GM23338 (cell line): Measurements from ENCODE around the gene DLK1. TPM values are rescaled to one million over a fixed set of nuclear protein-coding genes. Genes with fewer than 3 reads are reported as not detected.

ENCODE experiments used
- ATAC-seq: fragments of 200-7000 bp; cut with Tn5 transposase; 3 replicates; pipeline ENCODE4 v1.9.1; 2020
- DNase-seq: peaks from one replicate; pipeline ENCODE4 v3.0.0-alpha.2; 2015; ENCODE audit warnings: low spot score
- H2AFZ ChIP-seq: fragments of 200-600 bp; sonication (generic); 2 replicates; pipeline ENCODE4 v1.8.0; 2016; ENCODE audit warnings: antibody characterized with exemption, mild to moderate bottlenecking, moderate library complexity
- H3F3A ChIP-seq: fragments of 200-600 bp; sonication (generic); replicated peaks from 2 replicates; pipeline ENCODE4 v1.8.0; 2017; ENCODE audit warnings: antibody characterized with exemption, mixed run types, low read depth
- H3K27ac ChIP-seq: fragments of 200-600 bp; sonication (generic); 2 replicates; pipeline ENCODE4 v1.6.1; 2016; ENCODE audit warnings: low read depth
- H3K27me3 ChIP-seq: fragments of 200-600 bp; sonication (generic); 2 replicates; pipeline ENCODE4 v1.8.0; 2016; ENCODE audit warnings: mild to moderate bottlenecking, mixed run types, moderate library complexity; ENCODE audit not compliant: insufficient read depth
- H3K36me3 ChIP-seq: fragments of 200-600 bp; sonication (generic); 2 replicates; pipeline ENCODE4 v1.8.0; 2016; ENCODE audit warnings: mild to moderate bottlenecking; ENCODE audit not compliant: insufficient read depth
- H3K4me1 ChIP-seq: fragments of 200-600 bp; sonication (generic); 2 replicates; pipeline ENCODE4 v1.8.0; 2016; ENCODE audit warnings: mild to moderate bottlenecking, moderate library complexity; ENCODE audit not compliant: insufficient read depth
- H3K4me2 ChIP-seq: fragments of 200-600 bp; sonication (generic); 2 replicates; pipeline ENCODE4 v1.7.1; 2017; ENCODE audit warnings: mixed run types
- H3K4me3 ChIP-seq: fragments of 200-600 bp; sonication (generic); 2 replicates; pipeline ENCODE4 v1.6.1; 2016; ENCODE audit warnings: mixed run types
- H3K79me2 ChIP-seq: fragments of 200-600 bp; sonication (generic); replicated peaks from 2 replicates; pipeline ENCODE4 v1.8.0; 2017; ENCODE audit warnings: mild to moderate bottlenecking; ENCODE audit not compliant: insufficient read depth
- H3K9me2 ChIP-seq: fragments of 200-600 bp; sonication (generic); 2 replicates; pipeline ENCODE4 v1.8.0; 2017; ENCODE audit not compliant: insufficient read depth
- H4K20me1 ChIP-seq: fragments of 200-600 bp; sonication (generic); replicated peaks from 2 replicates; pipeline ENCODE4 v1.8.0; 2017; ENCODE audit warnings: mild to moderate bottlenecking; ENCODE audit not compliant: insufficient read depth
- H3K27ac Mint-ChIP-seq: 2 replicates; pipeline ENCODE4 v1.8.0; 2020; ENCODE audit warnings: inconsistent platforms, mild to moderate bottlenecking, moderate library complexity, mixed read lengths
- H3K27me3 Mint-ChIP-seq: 3 replicates; pipeline ENCODE4 v1.8.0; 2022; ENCODE audit warnings: low read depth, mild to moderate bottlenecking, moderate library complexity, mixed read lengths, inconsistent platforms; ENCODE audit not compliant: insufficient read depth, poor library complexity
- H3K36me3 Mint-ChIP-seq: 3 replicates; pipeline ENCODE4 v1.8.0; 2021; ENCODE audit warnings: low read depth, mild to moderate bottlenecking, inconsistent platforms, moderate library complexity, mixed read lengths
- H3K4me1 Mint-ChIP-seq: 3 replicates; pipeline ENCODE4 v1.8.0; 2020; ENCODE audit warnings: mild to moderate bottlenecking, inconsistent platforms, mixed read lengths
- H3K4me3 Mint-ChIP-seq: 3 replicates; pipeline ENCODE4 v1.8.0; 2021; ENCODE audit warnings: moderate library complexity, mild to moderate bottlenecking, inconsistent platforms, mixed read lengths
- H3K9me3 Mint-ChIP-seq: 3 replicates; pipeline ENCODE4 v1.8.0; 2020; ENCODE audit warnings: moderate library complexity, mild to moderate bottlenecking, inconsistent platforms, mixed read lengths
- CREB1 ChIP-seq: fragments of 250-450 bp; sonication (Bioruptor Pico); IDR thresholded peaks from 2 replicates; pipeline ENCODE4 v1.5.0; 2020; ENCODE audit warnings: low read depth, mild to moderate bottlenecking, moderate library complexity
- CTCF ChIP-seq, 2 experiments: fragments of 200-600 bp in 1 of 2; sonication (generic) in 1 of 2; conservative IDR thresholded peaks; 2 replicates each; pipeline versions ENCODE4 v1.5.1 to v1.6.1; 2016 to 2017; ENCODE audit warnings: antibody characterized with exemption in 2 of 2, low read depth in 2 of 2, mild to moderate bottlenecking in 2 of 2, moderate library complexity in 1 of 2
- ETS1 ChIP-seq: IDR thresholded peaks from 2 replicates; pipeline ENCODE4 v1.6.1; 2016; ENCODE audit warnings: antibody characterized with exemption
- EZH2 ChIP-seq: fragments of 200-600 bp; sonication (generic); IDR thresholded peaks from one replicate; pipeline ENCODE4 v1.8.0; 2017; ENCODE audit warnings: antibody characterized with exemption, mild to moderate bottlenecking, low read depth; ENCODE audit not compliant: unreplicated experiment
- EZH2phosphoT487 ChIP-seq: fragments of 200-600 bp; sonication (generic); IDR thresholded peaks from one replicate; pipeline ENCODE4 v1.8.1; 2018; ENCODE audit warnings: antibody characterized with exemption; ENCODE audit not compliant: unreplicated experiment
- JUNB ChIP-seq: IDR thresholded peaks from one replicate; pipeline ENCODE4 v1.6.1; 2016; ENCODE audit warnings: antibody characterized with exemption; ENCODE audit not compliant: unreplicated experiment
- POLR2AphosphoS5 ChIP-seq: IDR thresholded peaks from 2 replicates; pipeline ENCODE4 v1.6.1; 2016; ENCODE audit warnings: antibody characterized with exemption, low read depth
- REST ChIP-seq: IDR thresholded peaks from one replicate; pipeline ENCODE4 v1.6.1; 2018; ENCODE audit warnings: antibody characterized with exemption; ENCODE audit not compliant: unreplicated experiment
- ZNF114 ChIP-seq: fragments of 250-450 bp; sonication (Bioruptor Pico); IDR thresholded peaks from 2 replicates; pipeline ENCODE4 v1.5.0; 2020; ENCODE audit warnings: mild to moderate bottlenecking, moderate library complexity
- polyA plus RNA-seq: library from polyadenylated mRNA; unstranded; fragments of >200 nt; fragmentation: Nextera tagmentation; extraction: Ambion mirVana; gene quantifications from 2 replicates; pipeline ENCODE4 v1.2.1, GENCODE V29; 2016
- total RNA-seq: library from RNA; depleted of rRNA; stranded (reverse); fragments of >200 nt; shearing (Covaris generic); gene quantifications from 2 replicates; pipeline ENCODE4 v1.2.3, GENCODE V29; 2014
- TF ChIP-seq, protein P1 (sequence below): fragments of 250-450 bp; sonication (Bioruptor Pico); IDR thresholded peaks from 2 replicates; pipeline ENCODE4 v1.5.0; 2020; ENCODE audit warnings: mild to moderate bottlenecking, moderate library complexity

Gene DLK1
- total and polyA plus RNA-seq, 2 experiments from 2014 or later: 1.1 to 1.2 TPM

DNA sequence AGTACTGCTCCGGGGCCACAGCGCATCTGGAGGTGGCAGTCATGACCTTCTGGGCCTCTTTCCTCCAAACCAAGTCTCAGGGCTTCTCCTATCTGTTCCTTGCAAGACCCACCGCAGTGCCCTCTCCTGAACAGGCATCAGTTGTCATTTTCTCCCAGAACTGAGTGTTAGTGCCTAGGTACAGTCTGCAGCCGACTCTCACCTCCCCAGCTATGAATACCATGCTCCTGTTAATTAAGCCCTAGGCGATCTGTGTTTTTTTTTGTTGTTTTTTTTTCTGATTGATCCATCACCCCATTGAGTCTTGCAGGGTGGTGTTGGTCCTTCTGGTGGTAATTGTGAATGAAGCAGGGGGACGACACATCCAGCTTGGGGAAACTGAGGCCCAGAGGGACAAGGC, 47.5 kb upstream of the DLK1 start:
- Mint-ChIP-seq H3K4me1 (peaks cover 7% of the 10 kb centered on the region), H3K27ac (no peak overlapping the region), H3K36me3 (no peaks in the 10 kb centered on the region), H3K27me3 (peaks cover 9% of the 10 kb centered on the region), H3K4me3 (no peak overlapping the region), H3K9me3 (no peaks in the 10 kb centered on the region)
- no peaks in the 10 kb centered on the region for H4K20me1 ChIP-seq
- H3K4me1 ChIP-seq: no peaks in the 10 kb centered on the region
- H3K9me2 ChIP-seq: no peaks in the 10 kb centered on the region
- 0 out of 2 replicates have a peak, but pooled peaks cover under 1% of the 10 kb centered on the region for H3K27me3 ChIP-seq
- DNase-seq: no peak
- H2AFZ ChIP-seq: no peak overlapping the region
- no peak for TF ChIP-seq EZH2phosphoT487
- TF ChIP-seq POLR2AphosphoS5: no peak
- no peak for TF ChIP-seq ZNF114
- TF ChIP-seq CREB1 (CRISPR knock-in tag): no peak
- TF ChIP-seq, protein P1, sequence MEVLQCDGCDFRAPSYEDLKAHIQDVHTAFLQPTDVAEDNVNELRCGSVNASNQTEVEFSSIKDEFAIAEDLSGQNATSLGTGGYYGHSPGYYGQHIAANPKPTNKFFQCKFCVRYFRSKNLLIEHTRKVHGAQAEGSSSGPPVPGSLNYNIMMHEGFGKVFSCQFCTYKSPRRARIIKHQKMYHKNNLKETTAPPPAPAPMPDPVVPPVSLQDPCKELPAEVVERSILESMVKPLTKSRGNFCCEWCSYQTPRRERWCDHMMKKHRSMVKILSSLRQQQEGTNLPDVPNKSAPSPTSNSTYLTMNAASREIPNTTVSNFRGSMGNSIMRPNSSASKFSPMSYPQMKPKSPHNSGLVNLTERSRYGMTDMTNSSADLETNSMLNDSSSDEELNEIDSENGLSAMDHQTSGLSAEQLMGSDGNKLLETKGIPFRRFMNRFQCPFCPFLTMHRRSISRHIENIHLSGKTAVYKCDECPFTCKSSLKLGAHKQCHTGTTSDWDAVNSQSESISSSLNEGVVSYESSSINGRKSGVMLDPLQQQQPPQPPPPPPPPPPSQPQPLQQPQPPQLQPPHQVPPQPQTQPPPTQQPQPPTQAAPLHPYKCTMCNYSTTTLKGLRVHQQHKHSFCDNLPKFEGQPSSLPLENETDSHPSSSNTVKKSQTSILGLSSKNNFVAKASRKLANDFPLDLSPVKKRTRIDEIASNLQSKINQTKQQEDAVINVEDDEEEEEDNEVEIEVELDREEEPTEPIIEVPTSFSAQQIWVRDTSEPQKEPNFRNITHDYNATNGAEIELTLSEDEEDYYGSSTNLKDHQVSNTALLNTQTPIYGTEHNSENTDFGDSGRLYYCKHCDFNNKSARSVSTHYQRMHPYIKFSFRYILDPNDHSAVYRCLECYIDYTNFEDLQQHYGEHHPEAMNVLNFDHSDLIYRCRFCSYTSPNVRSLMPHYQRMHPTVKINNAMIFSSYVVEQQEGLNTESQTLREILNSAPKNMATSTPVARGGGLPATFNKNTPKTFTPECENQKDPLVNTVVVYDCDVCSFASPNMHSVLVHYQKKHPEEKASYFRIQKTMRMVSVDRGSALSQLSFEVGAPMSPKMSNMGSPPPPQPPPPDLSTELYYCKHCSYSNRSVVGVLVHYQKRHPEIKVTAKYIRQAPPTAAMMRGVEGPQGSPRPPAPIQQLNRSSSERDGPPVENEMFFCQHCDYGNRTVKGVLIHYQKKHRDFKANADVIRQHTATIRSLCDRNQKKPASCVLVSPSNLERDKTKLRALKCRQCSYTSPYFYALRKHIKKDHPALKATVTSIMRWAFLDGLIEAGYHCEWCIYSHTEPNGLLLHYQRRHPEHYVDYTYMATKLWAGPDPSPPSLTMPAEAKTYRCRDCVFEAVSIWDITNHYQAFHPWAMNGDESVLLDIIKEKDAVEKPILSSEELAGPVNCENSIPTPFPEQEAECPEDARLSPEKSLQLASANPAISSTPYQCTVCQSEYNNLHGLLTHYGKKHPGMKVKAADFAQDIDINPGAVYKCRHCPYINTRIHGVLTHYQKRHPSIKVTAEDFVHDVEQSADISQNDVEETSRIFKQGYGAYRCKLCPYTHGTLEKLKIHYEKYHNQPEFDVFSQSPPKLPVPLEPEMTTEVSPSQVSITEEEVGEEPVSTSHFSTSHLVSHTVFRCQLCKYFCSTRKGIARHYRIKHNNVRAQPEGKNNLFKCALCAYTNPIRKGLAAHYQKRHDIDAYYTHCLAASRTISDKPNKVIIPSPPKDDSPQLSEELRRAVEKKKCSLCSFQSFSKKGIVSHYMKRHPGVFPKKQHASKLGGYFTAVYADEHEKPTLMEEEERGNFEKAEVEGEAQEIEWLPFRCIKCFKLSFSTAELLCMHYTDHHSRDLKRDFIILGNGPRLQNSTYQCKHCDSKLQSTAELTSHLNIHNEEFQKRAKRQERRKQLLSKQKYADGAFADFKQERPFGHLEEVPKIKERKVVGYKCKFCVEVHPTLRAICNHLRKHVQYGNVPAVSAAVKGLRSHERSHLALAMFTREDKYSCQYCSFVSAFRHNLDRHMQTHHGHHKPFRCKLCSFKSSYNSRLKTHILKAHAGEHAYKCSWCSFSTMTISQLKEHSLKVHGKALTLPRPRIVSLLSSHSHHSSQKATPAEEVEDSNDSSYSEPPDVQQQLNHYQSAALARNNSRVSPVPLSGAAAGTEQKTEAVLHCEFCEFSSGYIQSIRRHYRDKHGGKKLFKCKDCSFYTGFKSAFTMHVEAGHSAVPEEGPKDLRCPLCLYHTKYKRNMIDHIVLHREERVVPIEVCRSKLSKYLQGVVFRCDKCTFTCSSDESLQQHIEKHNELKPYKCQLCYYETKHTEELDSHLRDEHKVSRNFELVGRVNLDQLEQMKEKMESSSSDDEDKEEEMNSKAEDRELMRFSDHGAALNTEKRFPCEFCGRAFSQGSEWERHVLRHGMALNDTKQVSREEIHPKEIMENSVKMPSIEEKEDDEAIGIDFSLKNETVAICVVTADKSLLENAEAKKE (CRISPR knock-in tag): no peak
- TF ChIP-seq REST: no peak
- no peak for TF ChIP-seq EZH2
- no peak for TF ChIP-seq CTCF (conservative IDR thresholded peaks at IDR 0.05; ENCODE audit: low read depth in 2 of 2)
- no peak for TF ChIP-seq ETS1
- TF ChIP-seq JUNB: no peak
- H3K27ac ChIP-seq: no peak overlapping the region
- no peak for ATAC-seq
- H3F3A ChIP-seq: no peaks in the 10 kb centered on the region
- H3K79me2 ChIP-seq: no peaks in the 10 kb centered on the region
- no peaks in the 10 kb centered on the region for H3K36me3 ChIP-seq
- no peak overlapping the region for H3K4me2 ChIP-seq
- H3K4me3 ChIP-seq: no peak overlapping the region
